RKO (cell line): Measurements from ENCODE around the gene BNC2.
A peak's percentile ranks its signal among the peaks of the same experiment; 100 is the strongest.

ENCODE experiments used
- DNase-seq: peaks from one replicate; pipeline ENCODE4 v3.0.0-alpha.2; 2016; ENCODE audit warnings: low spot score

The BNC2 gene

GRCh38 chr9:16813838-16814237 lies 56.6 kb downstream of the BNC2 start:
- DNase-seq = no peak

- DNase-seq = no peak
Measured at GRCh38 chr9:16811987-16812685, 58.3 kb downstream of the BNC2 start.

DNA sequence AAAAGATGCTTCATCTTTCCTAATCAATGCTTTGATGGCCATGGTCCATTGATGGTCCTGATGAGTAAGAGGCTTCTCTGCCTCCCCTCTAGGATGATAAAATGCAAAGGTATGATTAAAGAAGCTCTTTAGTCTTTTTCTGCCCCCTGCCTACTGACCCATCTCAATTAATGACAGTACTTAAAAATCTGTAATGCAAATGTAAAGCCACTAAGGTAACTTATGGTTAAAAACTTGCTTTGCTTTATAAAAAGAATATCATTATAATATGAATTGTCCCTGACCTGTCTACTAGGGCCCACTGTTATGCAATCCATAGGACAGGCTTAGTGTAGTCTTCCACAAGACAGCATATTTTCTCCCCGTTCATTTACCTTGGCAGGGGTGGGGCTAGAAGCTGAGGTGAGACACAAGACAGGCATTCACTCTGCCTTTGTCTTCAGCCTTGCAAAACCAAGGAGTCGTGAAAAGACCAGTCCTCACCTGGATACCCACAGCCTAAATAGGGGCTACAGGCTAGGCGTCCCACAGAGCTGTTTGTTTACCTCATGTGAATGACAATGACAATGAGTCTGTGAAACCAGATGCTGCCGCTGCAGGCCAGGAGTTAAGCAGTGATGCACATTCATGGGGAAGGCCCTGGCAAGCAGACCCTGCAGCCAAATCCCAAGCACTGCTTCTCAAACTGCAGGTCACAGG lies 60.4 kb downstream of the BNC2 start:
- no peak for DNase-seq

GRCh38 chr9:16806674-16807073 lies 63.8 kb downstream of the BNC2 start:
- DNase-seq = no peak

DNA sequence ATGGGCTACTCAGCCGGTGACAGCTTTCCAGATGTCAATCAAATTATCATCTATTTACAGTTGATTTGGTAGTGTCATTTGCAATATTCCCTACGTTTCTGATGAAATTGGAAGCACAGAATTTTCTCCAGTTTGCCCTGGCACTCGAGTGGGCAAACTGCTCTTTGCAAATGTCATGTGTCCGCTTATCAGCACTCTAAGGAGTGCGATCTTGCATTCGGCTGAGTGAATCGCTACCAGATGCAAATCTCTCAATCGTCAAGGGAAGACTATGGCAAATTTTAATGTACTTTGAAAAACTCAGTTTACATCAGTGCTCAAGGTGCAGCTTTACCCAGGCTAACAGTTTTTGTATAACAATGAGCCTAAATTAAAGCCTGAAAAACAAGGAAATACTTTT lies 66.8 kb downstream of the BNC2 start:
- DNase-seq = no peak

DNA sequence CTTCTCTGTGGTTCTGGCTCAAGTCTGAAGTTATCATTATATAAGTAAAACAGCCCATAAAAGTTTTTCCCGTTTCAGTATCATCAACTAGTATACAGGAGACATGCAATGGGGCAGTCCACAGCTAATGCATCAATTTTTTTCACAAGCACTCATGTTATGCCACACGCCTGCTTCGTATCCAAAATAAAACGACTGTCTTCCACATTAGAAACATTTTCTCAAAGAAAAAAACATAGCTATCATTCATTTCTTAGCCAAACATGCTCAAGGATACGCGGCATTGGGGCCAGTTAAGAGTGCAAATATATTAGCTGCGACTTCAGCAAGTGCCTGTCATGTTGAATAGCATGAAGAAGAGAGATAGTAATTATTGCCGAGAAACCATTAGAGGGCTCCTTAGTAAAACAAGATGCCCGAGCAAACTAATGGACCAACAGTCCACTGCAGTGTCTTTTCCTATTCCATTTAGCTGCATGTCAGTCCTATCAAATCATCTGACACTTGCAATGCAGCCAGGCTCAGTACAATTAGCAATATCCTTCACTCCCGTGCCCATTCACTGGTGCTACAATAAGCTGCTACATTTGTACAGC lies 68.5 kb downstream of the BNC2 start:
- no peak for DNase-seq

- DNase-seq = no peak
Measured at GRCh38 chr9:16796304-16796825, 74.1 kb downstream of the BNC2 start.

DNA sequence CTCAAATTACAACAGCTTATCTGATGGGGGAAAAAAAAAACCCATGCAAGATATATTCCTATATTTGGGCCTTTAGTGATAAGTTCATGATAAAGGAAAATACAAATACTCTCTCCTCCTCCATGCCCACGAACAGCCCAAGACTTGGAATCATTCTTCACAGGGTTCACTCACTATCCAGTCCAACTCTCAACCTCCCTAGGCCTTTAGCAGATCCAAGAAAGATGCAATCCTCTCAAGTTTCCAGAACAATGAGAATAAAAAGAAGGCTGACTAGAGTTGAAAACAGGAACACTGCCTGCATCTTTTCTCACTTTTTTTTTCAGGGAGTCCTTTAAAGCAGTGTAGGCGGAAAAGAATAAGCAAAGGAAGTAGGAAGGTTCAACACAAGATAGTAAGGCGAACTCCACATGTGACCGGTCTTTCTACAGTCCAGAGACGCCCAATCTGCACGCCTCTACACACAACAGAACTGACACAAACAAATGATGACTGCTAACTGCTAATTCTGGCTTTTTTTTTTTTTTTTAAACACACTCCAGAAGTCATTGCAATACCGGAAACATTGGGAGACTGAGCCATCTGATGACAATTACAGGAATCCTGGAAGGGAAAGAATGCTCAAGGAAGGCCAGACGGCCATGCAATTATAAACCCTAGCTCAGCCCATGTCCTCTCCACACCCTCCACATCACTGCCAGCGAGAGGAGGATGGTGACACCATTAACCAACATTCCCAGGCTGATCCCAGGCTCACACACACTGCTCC lies 75.4 kb downstream of the BNC2 start:
- no peak for DNase-seq

DNA sequence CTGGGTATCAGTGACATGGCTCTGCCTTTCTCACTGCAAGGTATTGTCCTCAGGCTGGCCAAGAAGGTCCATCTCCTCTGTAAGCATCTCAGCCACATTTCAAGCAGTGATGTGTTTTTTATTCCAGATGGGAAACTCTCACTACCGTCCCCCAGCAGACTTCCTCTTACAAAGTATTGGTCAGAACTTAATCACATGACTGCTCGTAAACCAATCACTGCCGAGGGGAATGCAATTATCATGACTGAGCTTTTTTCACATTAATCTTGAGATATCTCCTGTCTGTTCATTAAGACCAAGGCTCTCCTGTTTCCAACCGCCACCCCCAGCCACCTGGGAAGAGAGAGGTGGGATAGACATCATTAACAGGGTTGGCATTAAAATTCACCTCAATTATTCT lies 76.4 kb downstream of the BNC2 start:
- no peak for DNase-seq

DNA sequence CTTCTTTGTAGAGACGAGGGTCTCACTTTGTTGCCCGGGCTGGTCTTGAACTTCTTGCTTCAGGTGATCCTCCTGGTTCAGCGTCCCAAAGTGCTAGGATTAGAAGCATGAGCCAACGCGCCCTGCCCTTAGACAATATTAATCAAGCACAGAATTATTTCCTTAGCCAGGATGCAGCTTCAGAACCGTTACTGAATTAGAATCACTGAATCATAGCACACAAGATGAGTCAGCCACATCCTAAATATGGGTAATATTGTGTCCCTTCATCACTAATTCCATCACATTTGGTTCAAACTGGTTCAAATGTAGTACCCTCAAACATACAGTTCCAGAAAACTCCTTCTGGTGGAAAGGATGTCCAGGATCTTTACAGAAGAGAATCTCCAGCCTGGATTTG lies 82.7 kb downstream of the BNC2 start:
- peak; percentile 31 for DNase-seq

GRCh38 chr9:16784002-16784401 lies 86.5 kb downstream of the BNC2 start:
- no peak for DNase-seq

GRCh38 chr9:16782490-16782889 lies 88.0 kb downstream of the BNC2 start:
- DNase-seq = no peak

DNA sequence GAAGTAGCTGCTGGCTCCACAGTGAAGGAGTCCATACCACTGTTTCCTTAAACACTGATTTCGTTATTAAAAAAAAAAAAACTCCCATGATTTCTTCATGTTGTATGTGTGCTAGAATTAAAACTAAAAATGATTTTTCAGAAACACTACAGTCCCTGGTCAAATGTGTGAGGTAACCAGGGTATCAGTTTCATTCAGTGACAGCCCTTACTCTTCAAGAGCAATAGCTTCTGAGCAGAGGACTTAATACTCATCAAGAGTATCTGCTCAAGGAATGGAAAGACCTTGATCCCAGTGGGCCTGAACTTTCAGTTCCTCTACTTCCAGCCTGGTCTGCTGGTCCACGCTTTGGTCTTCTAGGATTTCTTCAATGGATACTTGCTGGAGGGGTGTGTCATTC lies 95.1 kb downstream of the BNC2 start:
- no peak for DNase-seq

GRCh38 chr9:16773617-16774016 lies 96.9 kb downstream of the BNC2 start:
- no peak for DNase-seq

GRCh38 chr9:16773116-16773515 lies 97.4 kb downstream of the BNC2 start:
- DNase-seq = no peak

GRCh38 chr9:16771356-16771755 lies 99.1 kb downstream of the BNC2 start:
- no peak for DNase-seq

DNA sequence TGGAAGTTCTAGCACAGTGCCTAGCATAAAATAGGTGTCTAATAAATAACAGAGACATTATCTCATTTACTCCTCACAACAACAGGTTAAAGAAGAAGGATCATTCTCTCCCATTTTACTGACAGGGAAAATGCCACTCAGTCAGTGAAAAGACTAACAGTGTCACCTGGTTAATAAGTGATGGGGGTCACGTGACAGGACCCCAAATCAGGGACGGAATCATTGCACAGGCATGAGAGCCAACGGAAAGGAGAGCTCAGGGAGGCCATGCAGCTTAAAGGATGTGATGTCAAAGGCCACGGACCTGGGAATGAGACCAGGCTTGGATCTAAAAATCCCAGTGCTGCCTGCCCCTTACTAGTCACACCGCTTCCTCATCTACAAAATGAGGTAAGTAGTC lies 101.2 kb downstream of the BNC2 start:
- DNase-seq = no peak

GRCh38 chr9:16768816-16769215 lies 101.7 kb downstream of the BNC2 start:
- DNase-seq = no peak

DNA sequence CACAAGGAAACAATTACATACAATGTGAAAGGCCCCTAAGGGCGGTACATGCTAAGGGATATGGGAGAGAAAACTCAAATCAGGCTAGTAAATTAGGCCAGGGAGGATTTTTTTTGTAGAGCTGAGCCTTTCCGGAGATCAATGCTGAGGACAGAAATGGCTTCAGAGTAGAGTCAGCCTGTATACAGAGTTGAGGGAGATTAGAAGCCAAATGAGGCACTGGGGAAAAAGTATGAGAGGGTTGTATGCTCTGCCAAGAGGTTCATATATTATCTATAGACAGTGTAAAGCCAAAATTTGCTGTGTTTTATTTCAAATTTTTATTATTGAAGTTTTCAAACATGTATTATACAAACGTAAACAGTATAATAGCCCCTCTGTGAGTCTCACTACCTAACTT lies 103.1 kb downstream of the BNC2 start:
- DNase-seq = no peak

DNA sequence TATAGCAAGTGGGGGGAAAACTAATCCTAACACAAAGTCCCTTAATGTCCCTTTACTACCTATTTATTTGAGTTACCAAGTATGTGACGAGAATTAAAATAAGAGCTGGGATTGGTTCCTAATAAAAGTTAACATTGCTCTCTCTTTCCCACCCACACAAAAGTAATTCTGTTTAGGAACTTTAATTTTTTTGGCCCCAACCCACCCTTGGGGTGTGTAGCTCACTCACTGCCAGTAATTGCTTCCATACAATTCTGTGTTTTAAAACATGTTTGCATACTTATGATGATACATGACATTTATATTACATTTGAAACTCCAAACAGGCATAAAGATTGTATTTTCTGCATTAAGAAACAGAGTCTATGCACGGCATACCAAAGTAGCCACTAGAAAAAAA lies 106.5 kb downstream of the BNC2 start:
- DNase-seq = no peak

DNA sequence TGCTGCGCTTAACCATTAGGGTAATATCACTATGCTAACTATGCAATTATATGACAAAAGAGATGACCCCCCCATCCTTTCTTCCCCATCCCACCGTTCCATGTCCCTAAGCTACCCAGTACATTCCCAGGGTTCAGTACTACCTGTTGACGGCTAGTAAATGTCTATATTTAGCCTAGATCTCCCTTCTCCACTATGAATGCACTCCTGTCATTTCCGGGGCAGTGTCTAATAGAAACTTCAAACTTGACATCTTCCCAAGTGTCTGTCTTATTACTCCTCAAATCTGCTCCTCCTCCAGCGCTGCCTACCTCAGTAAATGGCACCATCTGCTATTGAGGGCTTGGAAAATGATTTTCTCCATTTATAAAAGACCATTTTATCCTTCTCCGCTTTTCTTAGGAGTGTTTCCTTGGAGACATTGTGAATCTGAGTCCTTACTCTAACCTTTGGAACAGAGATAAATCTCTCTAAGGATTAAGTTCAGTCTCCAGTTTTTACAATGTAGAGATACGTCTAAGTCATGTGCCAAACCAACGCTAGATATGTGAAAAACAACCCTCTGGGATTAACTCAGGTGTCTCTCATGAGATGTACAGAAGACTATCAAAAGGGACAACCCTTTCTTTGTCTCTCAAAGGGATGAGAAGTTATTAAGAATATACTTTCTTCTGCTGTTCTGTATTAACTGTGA lies 114.9 kb downstream of the BNC2 start:
- DNase-seq = no peak

GRCh38 chr9:16754662-16755061 lies 115.8 kb downstream of the BNC2 start:
- DNase-seq = no peak
